22Rv1 (cell line): Measurements from ENCODE around the gene CRYBG1.
"Not testable (repeated sequence)": the region's sequence is repeated elsewhere in the genome, so short reads cannot be mapped to it uniquely, and the experiment has no call there.

Source experiments
- ZFX ChIP-seq: fragments of 450-650 bp; IDR thresholded peaks from 2 replicates; pipeline ENCODE4 v1.6.1; 2017; ENCODE audit warnings: antibody characterized with exemption, borderline replicate concordance
- TF ChIP-seq, protein P1 (sequence below): fragments of 450-650 bp; IDR thresholded peaks from 2 replicates; pipeline ENCODE4 v1.5.1; 2017; ENCODE audit warnings: mild to moderate bottlenecking

GRCh38 chr6:106588937-106589336, 228.4 kb downstream of the CRYBG1 start:
- TF ChIP-seq, protein P1, sequence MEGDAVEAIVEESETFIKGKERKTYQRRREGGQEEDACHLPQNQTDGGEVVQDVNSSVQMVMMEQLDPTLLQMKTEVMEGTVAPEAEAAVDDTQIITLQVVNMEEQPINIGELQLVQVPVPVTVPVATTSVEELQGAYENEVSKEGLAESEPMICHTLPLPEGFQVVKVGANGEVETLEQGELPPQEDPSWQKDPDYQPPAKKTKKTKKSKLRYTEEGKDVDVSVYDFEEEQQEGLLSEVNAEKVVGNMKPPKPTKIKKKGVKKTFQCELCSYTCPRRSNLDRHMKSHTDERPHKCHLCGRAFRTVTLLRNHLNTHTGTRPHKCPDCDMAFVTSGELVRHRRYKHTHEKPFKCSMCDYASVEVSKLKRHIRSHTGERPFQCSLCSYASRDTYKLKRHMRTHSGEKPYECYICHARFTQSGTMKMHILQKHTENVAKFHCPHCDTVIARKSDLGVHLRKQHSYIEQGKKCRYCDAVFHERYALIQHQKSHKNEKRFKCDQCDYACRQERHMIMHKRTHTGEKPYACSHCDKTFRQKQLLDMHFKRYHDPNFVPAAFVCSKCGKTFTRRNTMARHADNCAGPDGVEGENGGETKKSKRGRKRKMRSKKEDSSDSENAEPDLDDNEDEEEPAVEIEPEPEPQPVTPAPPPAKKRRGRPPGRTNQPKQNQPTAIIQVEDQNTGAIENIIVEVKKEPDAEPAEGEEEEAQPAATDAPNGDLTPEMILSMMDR: not testable (repeated sequence)
- not testable (repeated sequence) for TF ChIP-seq ZFX
